ENCODE results near the gene STAB2.

The STAB2 gene

GRCh38 chr12:103751171-103751570, 164.1 kb downstream of the STAB2 start:
- no peak for DNase-seq (ENCODE audit: low read depth)

- no peak for DNase-seq (ENCODE audit: low read depth)
Observed at GRCh38 chr12:103751600-103751999, 164.5 kb downstream of the STAB2 start.

GRCh38 chr12:103755425-103755824, 168.4 kb downstream of the STAB2 start:
- no peak for DNase-seq (ENCODE audit: low read depth)

- no peak for DNase-seq (ENCODE audit: low read depth)
Observed at GRCh38 chr12:103756443-103756842, 169.4 kb downstream of the STAB2 start.

GRCh38 chr12:103757248-103757647, 170.2 kb downstream of the STAB2 start:
- DNase-seq (ENCODE audit: low read depth), result no peak

- DNase-seq (ENCODE audit: low read depth), result no peak
Observed at GRCh38 chr12:103758310-103759089, 171.4 kb downstream of the STAB2 start.

- DNase-seq (ENCODE audit: low read depth), result no peak
Observed at GRCh38 chr12:103762473-103762872, 175.4 kb downstream of the STAB2 start.

- DNase-seq (ENCODE audit: low read depth), result no peak
Observed at GRCh38 chr12:103765322-103765721, 178.2 kb downstream of the STAB2 start.

- DNase-seq (ENCODE audit: low read depth), result no peak
Observed at GRCh38 chr12:103766028-103766427, 179.0 kb downstream of the STAB2 start.

GRCh38 chr12:103768467-103769123, 181.5 kb downstream of the STAB2 start:
- DNase-seq (ENCODE audit: low read depth), result no peak

GRCh38 chr12:103769240-103769945, 182.3 kb downstream of the STAB2 start:
- DNase-seq (ENCODE audit: low read depth), result no peak

- DNase-seq (ENCODE audit: low read depth), result no peak
Observed at GRCh38 chr12:103771466-103771865, 184.4 kb downstream of the STAB2 start.

- DNase-seq (ENCODE audit: low read depth), result no peak
Observed at GRCh38 chr12:103772367-103773108, 185.5 kb downstream of the STAB2 start.

- DNase-seq (ENCODE audit: low read depth), result no peak
Observed at GRCh38 chr12:103773109-103773910, 186.2 kb downstream of the STAB2 start.

GRCh38 chr12:103774977-103775560, 188.0 kb downstream of the STAB2 start:
- no peak for DNase-seq (ENCODE audit: low read depth)

GRCh38 chr12:103778781-103779180, 191.7 kb downstream of the STAB2 start:
- DNase-seq (ENCODE audit: low read depth), result no peak

GRCh38 chr12:103779410-103780092, 192.5 kb downstream of the STAB2 start:
- DNase-seq (ENCODE audit: low read depth), result no peak

- DNase-seq (ENCODE audit: low read depth), result no peak
Observed at GRCh38 chr12:103780093-103780440, 193.0 kb downstream of the STAB2 start.

GRCh38 chr12:103780992-103781391, 193.9 kb downstream of the STAB2 start:
- DNase-seq (ENCODE audit: low read depth), result no peak

- DNase-seq (ENCODE audit: low read depth), result no peak
Observed at GRCh38 chr12:103782399-103782798, 195.3 kb downstream of the STAB2 start.

All from stimulated activated CD8-positive, alpha-beta memory T cell treated with anti-CD3 and anti-CD28 coated beads, Interleukin-7, amount 100 ng/mL, for 24 hours (primary cell).